ENCODE results near the gene RPL36AL.

The RPL36AL gene

DNA sequence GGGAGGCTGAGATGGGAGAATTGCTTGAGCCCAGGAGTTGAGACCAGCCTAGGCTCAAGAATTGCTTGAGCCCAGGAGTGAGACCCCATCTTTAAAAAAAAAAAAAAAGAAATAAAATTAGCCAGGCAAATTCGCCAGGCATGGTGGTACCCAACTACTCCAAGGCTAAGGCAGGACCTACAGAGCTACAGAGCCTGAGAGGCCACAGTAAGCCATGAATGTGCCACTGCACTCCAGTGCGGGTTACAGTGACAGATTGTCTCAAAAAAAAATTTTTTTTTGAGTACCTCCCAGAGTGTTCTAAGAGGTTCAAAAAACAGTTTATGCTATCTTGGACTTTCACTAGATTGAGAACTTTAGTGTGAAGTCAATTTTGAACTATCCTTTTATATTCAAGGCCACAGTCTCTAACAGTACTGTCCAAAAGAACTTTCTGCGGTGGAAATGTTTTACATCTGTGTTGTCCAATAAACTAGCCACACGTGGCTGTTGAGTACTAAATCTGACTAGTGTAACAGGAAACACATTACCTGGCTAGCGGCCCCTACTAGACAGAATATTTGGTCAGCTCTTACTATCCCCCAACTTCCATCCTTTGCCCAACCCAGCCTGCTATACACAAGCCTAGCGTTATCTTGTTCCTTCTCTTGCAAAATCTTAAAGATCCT is 2.4 kb downstream of the RPL36AL start:
- no peak for DNase-seq

DNA sequence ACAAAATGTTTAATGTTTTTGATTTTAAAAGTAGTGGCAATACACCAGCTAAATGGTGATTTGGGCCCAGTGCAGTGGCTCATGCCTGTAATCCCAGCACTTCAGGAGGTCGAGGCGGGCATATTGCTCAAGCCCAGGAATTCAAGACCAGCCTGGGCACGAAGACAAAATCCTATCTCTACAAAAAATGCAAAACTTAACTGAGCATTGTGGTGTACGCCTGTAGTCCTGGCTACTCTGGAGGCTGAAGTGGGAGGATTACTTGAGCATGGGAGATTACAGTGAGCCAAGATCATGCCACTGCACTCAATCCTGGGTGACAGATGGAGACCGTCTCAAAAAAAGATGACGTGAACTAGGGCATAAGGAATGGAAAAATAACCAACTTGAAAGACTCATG is 4.7 kb downstream of the RPL36AL start:
- DNase-seq = no peak

DNA sequence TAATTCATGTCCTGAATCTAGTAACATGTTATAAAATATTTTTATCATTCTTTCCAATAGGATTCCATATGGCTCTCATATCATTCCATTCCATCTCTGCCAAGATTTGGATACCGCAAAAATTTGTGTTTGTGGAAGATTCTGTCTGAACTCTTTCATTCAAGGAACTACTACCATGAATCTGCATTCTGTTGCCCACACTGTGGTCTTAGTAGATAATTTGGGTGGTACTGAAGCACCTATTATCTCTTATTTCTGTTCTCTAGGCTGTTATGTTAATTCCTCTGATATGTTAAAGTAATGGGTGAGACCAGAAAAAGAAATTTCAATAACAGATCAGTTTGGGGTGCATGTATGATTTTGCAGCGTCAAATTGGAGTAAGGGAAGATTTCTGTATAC is 6.2 kb downstream of the RPL36AL start:
- no peak for DNase-seq

DNA sequence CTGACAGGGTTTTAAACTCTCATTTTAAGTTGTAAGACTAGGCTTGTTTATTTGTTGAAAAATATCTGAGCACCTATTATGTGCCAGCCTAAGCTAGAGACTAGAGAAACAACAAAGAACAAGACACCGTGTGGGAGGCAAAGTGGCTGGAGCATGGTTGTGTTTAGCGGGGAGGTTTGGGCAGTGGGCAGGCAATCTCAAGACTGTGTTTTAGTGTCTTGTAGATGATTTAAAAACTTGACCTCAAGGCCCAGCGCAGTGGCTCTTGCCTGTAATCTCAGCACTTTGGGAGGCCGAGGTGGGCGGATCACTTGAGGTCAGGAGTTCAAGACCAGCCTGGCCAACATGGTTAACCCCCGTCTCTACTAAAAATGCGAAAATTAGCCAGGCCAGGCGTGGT is 7.8 kb downstream of the RPL36AL start:
- no peak for DNase-seq

DNA sequence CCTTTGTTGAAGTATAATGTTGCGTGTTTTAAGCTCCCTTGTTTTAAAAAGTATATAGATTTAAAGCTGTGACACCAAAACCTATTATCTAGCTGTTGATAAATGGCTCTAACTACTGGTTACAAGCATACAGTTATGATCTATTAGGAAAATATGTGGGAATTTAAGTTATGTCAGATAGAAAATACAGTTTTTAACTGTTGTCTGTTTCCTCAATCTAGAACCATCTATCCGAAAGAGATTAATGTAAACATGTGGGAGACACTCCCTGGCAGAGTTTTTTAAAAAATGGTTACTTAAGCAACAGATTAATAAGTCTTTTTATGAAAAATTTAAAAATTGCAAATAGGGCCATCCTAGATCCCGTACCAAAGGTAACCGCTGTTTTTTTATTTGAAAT is 8.2 kb downstream of the RPL36AL start:
- no peak for DNase-seq

DNA sequence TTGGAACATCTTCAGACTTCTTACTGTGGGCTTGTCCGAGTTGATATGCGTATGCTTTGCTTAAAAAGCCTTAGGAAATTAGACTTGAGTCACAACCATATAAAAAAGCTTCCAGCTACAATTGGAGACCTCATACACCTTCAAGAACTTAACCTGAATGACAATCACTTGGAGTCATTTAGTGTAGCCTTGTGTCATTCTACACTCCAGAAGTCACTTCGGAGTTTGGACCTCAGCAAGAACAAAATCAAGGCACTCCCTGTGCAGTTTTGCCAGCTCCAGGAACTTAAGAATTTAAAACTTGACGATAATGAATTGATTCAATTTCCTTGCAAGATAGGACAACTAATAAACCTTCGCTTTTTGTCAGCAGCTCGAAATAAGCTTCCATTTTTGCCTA is 12.8 kb downstream of the RPL36AL start:
- DNase-seq = no peak

DNA sequence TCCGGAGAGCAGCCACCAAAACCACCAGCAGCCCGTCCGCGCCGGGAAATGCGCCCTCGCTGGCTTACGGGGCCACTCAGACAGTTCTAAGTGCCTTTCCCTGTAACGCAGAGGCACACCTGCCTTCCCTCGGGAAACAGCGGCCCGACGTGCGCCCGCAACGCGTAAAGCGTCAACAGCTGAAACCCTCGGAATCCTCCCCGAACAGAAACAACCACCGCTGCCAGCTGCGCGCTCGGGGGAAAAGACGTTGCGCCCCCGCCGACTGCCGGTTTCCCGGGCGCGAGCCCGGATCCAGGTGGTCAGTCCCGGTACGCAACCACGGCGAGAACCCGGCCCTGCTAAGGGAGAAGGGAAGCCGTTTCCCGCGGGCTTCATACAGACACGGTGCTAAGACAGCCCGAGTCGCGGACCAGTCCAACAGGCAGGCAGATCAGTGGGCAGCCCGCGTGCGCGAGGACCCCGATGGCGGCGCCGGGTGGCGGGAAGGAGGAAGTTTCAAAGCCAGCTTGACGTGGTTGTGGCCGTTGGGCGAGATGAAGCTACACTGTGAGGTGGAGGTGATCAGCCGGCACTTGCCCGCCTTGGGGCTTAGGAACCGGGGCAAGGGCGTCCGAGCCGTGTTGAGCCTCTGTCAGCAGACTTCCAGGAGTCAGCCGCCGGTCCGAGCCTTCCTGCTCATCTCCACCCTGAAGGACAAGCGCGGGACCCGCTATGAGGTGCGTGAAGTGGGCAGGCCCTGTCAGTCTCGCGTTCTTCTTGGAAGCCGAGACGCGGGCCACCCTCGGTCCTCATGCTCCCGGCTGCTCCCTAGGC is 21.7 kb downstream of the RPL36AL start, which contains the start of gene LRR1:
TSS of gene LRR1 (plus strand) at position 456 of the 816 bp plus-strand sequence. CDS start at position 537, 81 bp downstream.
- peak; percentile 88 for DNase-seq

DNA sequence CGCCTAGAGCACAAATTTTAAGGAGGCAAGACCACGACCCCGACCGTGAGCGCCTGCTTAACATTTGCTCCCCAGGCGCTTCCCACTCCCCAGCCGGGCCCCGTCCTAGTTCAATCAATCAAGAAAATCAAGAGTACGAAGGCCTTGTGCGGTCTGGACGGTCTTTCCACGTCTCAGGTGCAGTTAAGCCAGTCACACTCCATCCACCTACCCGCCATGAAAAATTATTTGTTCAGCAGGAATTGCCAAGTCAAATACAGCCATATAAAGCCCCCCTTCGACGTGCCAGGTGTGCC is 22.3 kb downstream of the RPL36AL start:
- DNase-seq = no peak

DNA sequence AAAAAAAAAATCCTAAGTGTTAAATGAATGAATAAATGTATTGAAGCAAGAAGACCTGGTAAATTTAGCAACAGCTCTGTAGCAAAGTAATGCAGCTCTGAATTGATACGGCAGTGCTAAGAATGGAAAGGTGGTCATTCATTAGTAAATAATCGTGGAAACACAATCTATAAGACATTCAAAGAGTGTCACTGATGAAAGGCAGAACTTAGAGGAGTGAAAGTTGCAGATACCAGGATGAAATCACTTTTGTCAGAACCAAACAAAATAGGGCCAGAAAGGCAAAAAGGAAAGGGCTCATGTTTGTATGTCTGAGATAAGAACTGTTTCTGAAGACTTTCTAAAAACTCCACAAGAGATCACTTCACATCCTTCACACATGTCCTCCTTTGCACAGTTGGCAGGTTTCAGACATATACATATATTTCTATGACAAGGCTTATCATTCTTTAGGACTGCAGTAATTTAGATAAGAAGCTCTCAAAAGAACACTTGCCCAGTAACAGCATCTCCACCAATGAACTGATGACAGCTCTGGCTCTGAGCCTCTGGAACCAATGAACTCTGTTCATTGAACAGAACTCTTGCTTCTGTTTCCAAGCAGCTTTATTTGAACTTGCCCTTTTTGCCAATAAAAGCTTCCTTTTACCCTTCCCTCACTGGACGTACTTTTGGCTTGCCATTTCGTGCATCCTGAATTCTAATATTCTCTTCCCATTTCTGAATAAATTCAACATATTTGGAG is 25.9 kb downstream of the RPL36AL start:
- no peak for DNase-seq

DNA sequence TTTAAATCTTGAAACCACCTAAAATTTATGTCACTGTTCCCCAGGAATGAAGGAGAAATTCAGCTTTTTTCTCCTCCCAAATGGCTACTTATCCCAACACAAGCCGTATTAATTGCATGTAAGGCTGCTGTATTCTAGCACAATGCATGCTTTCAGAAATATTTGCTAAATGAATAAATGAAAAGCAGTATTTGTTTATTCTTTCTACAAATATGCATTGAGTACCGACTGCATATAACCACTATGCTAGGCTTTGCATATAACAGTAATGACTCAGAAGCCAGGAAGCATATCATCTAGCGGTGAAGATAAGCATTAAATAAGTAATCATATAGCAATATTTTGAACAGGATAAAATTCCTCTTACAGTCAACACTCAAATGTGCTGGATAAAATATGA is 27.4 kb downstream of the RPL36AL start:
- no peak for DNase-seq

DNA sequence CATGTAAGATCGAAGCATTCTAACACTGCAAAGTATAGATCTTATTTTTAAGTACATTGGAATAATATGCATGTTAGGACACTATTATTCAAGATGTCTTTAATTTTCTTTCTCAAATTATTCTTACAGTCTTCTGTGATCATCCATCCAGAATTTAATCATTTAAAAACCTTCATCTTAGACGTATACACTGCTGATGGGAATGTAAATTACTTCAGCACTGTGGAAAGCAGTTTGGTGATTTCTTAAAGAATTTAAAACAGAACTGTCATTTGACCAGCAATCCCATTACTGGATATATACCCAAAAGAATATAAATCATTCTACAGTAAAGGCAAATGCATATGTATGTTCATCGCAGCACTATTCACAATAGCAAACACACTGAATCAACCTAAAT is 31.0 kb downstream of the RPL36AL start:
- DNase-seq = no peak

DNA sequence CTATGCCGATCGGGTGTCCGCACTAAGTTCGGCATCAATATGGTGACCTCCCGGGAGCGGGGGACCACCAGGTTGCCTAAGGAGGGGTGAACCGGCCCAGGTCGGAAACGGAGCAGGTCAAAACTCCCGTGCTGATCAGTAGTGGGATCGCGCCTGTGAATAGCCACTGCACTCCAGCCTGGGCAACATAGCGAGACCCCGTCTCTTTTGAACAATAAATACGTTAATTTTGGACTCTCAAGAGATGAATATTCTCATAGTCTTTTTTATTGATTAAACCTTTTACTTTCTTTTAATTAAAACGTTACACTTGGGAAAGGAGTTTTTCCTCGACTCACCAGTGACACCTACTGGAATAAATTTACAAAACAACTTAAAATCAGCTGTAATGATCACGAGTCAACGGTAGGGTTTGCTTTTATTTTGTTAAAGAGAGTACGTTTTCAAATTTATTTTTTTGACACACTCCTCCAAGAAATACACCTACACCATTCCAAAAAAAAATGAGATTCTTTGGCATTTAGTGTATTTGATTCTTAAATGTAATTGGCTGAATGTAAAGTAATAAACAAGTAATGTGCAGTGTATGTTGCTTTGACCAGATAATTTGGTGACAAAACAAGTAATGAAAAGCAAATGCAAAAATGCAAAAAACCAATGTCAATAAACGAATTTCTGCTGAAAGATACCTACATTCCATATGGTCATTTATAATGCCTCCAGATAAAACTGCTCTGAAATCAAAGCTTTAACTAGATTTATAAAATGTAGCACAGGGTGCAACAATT is 33.6 kb downstream of the RPL36AL start:
- DNase-seq = peak; percentile 67

DNA sequence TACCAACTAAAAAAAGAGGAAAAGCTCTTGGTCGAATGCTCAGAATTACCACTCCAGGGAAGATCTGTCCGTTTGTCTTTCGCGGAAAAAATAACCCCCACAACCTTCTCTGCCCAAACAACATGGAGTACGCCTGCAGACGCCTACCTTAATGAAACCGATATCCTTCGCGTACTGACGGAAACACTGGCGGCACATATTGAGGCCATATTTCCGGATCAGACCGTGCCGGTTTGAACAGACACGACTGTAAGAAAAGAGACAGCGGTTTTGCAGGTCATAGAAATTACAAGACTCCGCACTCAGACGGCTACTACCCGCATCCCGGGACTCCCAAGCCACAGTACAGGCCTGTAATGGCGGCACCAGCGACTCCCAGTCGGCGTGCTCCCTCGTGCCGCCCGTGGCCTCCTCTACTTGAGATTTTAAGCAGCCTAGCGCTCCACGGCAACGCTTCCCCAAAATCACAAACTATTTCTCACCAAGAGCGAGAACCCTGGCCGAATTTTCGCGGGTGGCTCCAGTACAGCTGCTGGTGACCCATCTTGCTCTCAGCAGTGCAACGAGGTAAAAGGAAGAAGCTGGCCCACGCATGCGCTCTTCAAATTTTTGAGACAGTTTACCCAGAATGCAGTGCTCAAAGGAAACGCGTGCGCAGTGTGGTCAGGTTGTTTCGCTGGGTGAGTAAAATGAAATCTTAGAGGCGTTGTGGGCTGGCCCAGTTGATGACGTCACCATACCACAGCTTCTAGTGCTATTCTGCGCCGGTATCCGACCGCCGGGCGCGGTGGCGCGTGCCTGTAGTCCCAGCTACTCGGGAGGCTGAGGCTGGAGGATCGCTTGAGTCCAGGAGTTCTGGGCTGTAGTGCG is 34.4 kb downstream of the RPL36AL start, which contains the start of gene RPS29:
TSS of gene RPS29 (minus strand) at position 578 of the 870 bp plus-strand sequence. CDS start at position 544, 34 bp downstream.
- peak; percentile 98 for DNase-seq

DNA sequence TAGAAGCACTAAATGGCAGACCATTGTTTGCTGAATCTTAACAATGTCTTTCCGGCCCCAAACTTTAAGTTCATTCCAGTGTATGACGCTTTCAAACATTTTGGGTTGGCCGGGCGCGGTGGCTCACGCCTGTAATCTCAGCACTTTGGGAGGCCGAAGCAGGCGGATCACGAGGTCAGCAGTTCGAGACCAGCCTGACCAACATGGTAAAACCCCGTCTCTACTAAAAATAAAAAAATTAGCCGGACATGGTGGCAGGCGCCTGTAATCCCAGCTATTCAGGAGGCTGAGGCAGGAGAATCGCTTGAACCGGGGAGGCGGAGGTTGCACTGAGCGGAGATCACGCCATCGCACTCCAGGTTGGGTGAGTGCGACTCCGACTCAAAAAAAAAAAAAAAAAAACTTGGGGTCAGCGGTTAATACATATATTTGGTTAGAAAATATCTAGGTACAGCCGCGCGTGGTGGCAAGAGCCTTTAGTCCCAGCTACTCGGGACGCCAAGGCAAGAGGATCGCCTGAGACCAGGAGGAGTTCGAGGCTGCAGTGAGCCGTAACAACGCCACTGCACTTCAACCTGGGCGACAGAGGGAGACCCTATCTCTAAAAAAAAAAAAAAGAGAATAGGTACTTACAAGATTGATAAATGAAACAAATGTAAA is 35.3 kb downstream of the RPL36AL start:
- peak; percentile 41 for DNase-seq

DNA sequence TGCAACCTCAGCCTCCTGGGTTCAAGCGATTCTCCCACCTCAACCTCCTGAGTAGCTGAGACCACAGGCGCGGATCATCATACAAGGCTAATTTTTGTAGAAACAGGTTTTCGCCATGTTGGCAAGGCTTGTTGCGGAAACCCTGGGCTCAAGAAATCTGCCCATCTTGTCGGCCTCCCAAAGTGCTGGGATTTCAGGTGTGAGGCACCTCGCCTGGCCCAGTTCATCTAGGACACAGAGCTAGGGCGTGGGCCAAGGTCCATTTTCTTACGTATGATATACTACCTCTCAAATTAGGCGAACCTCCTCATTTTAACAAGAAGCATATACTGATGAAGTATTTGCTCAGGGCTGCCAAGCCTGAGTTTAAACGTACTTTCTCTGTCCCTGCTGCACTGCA is 36.4 kb downstream of the RPL36AL start:
- peak; percentile 12 for DNase-seq

DNA sequence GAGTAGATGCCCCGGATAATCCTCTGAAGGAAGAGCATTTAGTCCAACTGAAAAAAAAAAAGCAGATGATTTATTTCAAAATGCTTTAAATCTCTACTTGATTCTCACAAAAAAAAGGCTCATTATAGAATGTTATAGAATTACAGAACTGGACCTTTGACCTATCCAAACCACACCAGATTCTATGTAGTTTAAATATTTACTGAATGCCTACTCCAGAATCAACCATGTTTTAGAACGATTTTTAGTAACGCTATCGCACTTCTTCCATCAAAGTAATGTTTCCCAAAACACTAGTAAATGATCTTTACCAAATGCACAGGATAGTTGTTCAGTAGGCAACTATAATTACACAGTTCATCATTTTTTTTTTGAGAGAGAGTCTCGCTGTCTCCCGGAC is 36.8 kb downstream of the RPL36AL start:
- no peak for DNase-seq

DNA sequence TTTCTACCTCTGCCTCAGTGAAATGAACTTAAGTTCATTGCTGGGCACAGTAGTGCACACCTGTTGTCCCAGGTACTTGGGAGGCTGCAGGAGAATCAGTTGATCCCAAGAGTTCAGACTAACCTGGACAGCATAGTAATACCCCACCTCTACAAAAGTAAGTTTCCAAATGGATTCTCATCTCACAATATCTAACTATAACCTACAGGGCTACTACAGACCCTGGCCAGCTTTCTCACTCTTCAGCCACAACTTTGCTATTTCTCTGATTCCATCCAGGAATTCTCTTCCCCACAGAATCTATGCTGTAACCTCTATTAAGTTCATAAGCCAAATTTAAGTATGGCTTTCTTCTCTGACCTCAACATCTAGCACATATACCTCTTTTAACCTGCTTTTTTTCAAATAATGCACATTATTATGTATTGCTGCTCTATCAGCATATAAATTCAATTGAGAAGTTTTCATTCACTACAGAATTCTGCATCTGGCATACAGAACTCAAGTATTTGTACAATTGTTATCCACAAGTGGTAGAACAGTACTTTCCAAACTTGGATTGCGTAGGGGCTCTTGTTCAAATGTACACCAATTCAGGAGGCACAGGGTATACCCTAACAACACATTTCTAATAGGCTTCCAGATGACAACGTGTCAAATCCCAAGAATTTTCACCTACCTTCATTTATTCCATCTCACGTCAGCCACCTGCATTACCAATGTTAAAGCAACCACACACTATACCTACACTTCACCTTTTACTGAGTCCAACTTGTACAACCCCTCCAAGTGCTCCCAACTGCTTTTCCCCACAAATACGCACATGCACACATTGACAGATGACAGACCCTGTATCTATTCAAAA is 38.1 kb downstream of the RPL36AL start:
- no peak for DNase-seq

DNA sequence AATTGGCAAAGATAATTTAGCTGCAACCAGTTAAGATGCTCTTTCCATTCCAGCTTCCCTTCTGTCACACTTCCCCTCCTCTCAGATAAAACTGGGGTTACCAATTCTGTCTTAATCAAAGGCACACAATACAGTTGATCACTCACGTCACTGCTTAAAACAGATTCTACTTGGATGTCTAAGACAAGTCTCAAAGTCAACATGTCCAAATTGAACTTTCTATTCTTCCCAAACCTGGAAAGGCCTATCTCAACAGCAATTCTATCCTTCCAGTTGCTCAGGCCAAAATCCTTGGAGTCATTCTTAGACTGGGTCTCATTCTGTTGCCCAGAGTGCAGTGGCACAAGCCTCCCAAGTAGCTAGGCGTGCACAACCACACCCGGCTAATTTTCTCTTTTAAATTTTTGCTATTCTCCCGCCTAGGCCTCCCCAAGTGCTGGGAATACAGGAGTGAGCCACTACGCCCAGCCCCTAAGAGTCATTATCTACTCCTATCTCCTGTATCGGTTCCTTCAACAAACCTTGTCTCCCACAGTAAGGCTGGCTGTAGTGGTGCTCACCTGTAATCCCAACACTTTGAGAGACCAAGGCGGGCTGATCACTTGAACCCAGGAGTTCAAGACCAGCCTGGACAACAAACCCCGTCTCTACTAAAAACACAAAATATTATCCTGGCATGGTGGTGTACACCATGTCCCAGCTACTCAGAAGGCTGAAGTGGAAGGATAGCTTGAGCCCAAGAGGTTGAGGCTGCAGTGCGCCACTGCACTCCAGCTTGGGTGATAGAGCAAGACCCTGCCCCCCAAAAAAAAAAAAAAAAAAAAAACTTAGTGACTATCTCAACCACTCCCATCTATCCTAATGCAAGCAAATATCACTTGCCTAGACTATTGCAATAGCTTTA is 39.0 kb downstream of the RPL36AL start:
- DNase-seq = no peak

DNA sequence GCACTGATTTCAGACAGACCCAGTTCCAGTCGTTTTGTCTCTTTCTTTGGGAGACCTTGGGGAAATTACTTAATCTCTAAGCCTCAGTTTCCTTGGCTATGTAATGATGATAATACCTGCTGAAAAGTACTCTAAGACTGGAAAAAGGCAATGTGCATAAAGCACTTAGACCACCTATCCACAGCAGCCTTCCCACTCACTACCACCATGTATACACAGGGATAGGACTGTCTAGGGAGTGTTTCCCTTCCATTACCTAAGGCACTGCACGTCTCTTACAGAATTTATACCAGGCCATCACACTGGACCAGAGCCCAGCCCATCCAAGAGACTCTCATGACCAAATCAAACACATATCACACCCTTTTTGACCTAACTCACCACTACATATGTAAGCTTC is 40.6 kb downstream of the RPL36AL start:
- DNase-seq = no peak
